ENCODE results near the gene FAM118B.
A peak's percentile ranks its signal among the peaks of the same experiment; 100 is the strongest.

The FAM118B gene

GRCh38 chr11:126263489-126263888, 51.9 kb downstream of the FAM118B start:
- H3K4me1 ChIP-seq, result peaks cover 11 to 19% (median 14%) of the 10 kb centered on the region in 10 experiments
- no peak overlapping the region for H3K27ac ChIP-seq
- no peaks in the 10 kb centered on the region for H3K27me3 ChIP-seq
- no peak overlapping the region for H3K4me3 ChIP-seq
- no peak overlapping the region for H3K4me2 ChIP-seq
- H3K9ac ChIP-seq, result no peak overlapping the region
- peaks cover 70 to 92% (median 82%) of the 10 kb centered on the region in 11 experiments for H3K36me3 ChIP-seq
- H4K20me1 ChIP-seq, result peaks cover 0 to 64% (median 35%) of the 10 kb centered on the region in 11 experiments; a peak in 16 of 22 replicates
- no peak for TF ChIP-seq Cebpa-rat (IDR thresholded peaks at IDR 0.05)
- H3K9me3 ChIP-seq (replicated peaks in 1 of 11), result no peaks in the 10 kb centered on the region

- no peak overlapping the region for H3K27ac ChIP-seq
- H3K9me3 ChIP-seq (replicated peaks in 1 of 11), result no peaks in the 10 kb centered on the region
- no peak overlapping the region for H3K4me3 ChIP-seq
- no peaks in the 10 kb centered on the region for H3K27me3 ChIP-seq
- no peak for TF ChIP-seq Cebpa-rat (IDR thresholded peaks at IDR 0.05)
- no peak overlapping the region for H3K4me2 ChIP-seq
- peaks cover 23 to 34% (median 25%) of the 10 kb centered on the region in 10 experiments for H3K4me1 ChIP-seq
- H4K20me1 ChIP-seq, result peaks cover 0 to 64% (median 34%) of the 10 kb centered on the region in 11 experiments; a peak in 16 of 22 replicates
- H3K9ac ChIP-seq, result no peak overlapping the region
- peaks cover 68 to 71% (median 69%) of the 10 kb centered on the region in 11 experiments for H3K36me3 ChIP-seq
Observed at GRCh38 chr11:126265811-126266210, 54.2 kb downstream of the FAM118B start.

GRCh38 chr11:126267650-126268049, 56.1 kb downstream of the FAM118B start:
- Histone ChIP-seq H3K9me3 (replicated peaks in 1 of 11) (no peaks in the 10 kb centered on the region), H3K4me1 (peaks cover 23 to 35% (median 27%) of the 10 kb centered on the region in 10 experiments), H3K4me3 (peak overlapping the region; percentile 72 to 96 (median 87)), H3K4me2 (peak overlapping the region; percentile 89 to 99 (median 97)), H3K9ac (peak overlapping the region; percentile 83 to 95 (median 91)), H4K20me1 (peaks cover 0 to 53% (median 25%) of the 10 kb centered on the region in 11 experiments; a peak in 16 of 22 replicates), H3K36me3 (peaks cover 55 to 71% (median 64%) of the 10 kb centered on the region in 11 experiments), H3K27me3 (no peaks in the 10 kb centered on the region), H3K27ac (peak overlapping the region; percentile 70 to 94 (median 91))
- no peak for TF ChIP-seq Cebpa-rat (IDR thresholded peaks at IDR 0.05)

DNA sequence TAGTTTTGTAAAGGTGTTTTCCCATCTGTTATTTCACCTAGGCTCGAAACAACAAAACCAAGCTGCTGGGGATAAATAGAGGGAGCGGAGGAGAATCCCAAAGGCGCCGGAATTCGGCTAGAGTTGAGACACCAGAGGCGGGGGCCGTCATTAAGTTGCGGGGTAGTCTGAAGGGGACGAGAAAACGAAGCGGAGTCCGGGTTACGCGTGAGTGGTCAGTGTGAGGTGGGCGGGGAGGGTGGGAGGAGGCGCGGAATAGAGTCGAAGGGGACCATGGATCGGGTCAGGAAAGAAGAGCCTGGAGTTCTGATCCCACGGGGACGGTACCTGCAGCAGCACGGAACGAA, 56.8 kb downstream of the FAM118B start:
- Histone ChIP-seq H3K9me3 (replicated peaks in 1 of 11) (no peaks in the 10 kb centered on the region), H4K20me1 (peaks cover 0 to 46% (median 18%) of the 10 kb centered on the region in 11 experiments; a peak in 16 of 22 replicates), H3K9ac (peak overlapping the region; percentile 83 to 95 (median 91)), H3K4me1 (peaks cover 23 to 35% (median 27%) of the 10 kb centered on the region in 10 experiments), H3K36me3 (peaks cover 55 to 71% (median 64%) of the 10 kb centered on the region in 11 experiments), H3K4me2 (peak overlapping the region; percentile 89 to 99 (median 97)), H3K27ac (peak overlapping the region; percentile 70 to 94 (median 91)), H3K27me3 (no peaks in the 10 kb centered on the region), H3K4me3 (peak overlapping the region; percentile 72 to 96 (median 87))
- TF ChIP-seq Cebpa-rat (IDR thresholded peaks at IDR 0.05), result no peak

- Histone ChIP-seq H3K4me1 (peaks cover 23 to 35% (median 27%) of the 10 kb centered on the region in 10 experiments), H3K36me3 (peaks cover 55 to 71% (median 64%) of the 10 kb centered on the region in 11 experiments), H3K27me3 (no peaks in the 10 kb centered on the region), H4K20me1 (peaks cover 0 to 40% (median 13%) of the 10 kb centered on the region in 11 experiments; a peak in 14 of 22 replicates), H3K27ac (peak within 1 kb of the TSS; percentile 79 to 94 (median 91)), H3K4me3 (peak within 1 kb of the TSS; percentile 72 to 96 (median 87)), H3K9ac (peak within 1 kb of the TSS; percentile 83 to 95 (median 91)), H3K4me2 (peak within 1 kb of the TSS; percentile 89 to 99 (median 97)), H3K9me3 (replicated peaks in 1 of 11) (no peaks in the 10 kb centered on the region)
- no peak for TF ChIP-seq Cebpa-rat (IDR thresholded peaks at IDR 0.05)
Observed at GRCh38 chr11:126268708-126269579, 57.4 kb downstream of the FAM118B start, which contains the start of the genes FOXRED1 and SRPRA. Gene FOXRED1, plus strand, starts transcription at chr11:126269154. Its CDS starts 53 bp downstream, at chr11:126269207. Gene SRPRA, minus strand, starts transcription at chr11:126268895. Its CDS starts 91 bp downstream, at chr11:126268804.

DNA sequence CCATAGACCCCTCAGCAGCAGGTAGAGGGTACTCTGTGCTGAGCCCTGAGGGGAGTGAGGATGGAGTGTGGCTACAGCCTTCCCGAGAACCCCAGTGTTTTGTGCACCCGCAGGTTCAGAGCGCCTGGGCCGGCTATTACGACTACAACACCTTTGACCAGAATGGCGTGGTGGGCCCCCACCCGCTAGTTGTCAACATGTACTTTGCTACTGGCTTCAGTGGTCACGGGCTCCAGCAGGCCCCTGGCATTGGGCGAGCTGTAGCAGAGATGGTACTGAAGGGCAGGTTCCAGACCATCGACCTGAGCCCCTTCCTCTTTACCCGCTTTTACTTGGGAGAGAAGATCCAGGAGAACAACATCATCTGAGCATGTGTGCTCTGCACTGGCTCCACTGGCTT, 65.7 kb downstream of the FAM118B start:
- Histone ChIP-seq H3K4me1 (peaks cover 26 to 32% (median 29%) of the 10 kb centered on the region in 10 experiments), H3K4me2 (no peak overlapping the region), H4K20me1 (no peaks in the 10 kb centered on the region), H3K4me3 (no peak overlapping the region), H3K27ac (no peak overlapping the region), H3K9ac (no peak overlapping the region), H3K27me3 (no peaks in the 10 kb centered on the region), H3K9me3 (replicated peaks in 1 of 11) (no peaks in the 10 kb centered on the region), H3K36me3 (peaks cover 50 to 77% (median 65%) of the 10 kb centered on the region in 11 experiments)
- no peak for TF ChIP-seq Cebpa-rat (IDR thresholded peaks at IDR 0.05)

GRCh38 chr11:126277780-126278179, 66.2 kb downstream of the FAM118B start:
- H3K27ac ChIP-seq, result no peak overlapping the region; a peak in 1 of 22 replicates
- H4K20me1 ChIP-seq, result no peaks in the 10 kb centered on the region
- no peak overlapping the region for H3K9ac ChIP-seq
- no peak for TF ChIP-seq Cebpa-rat (IDR thresholded peaks at IDR 0.05)
- H3K4me2 ChIP-seq, result no peak overlapping the region
- H3K4me1 ChIP-seq, result peaks cover 27 to 37% (median 31%) of the 10 kb centered on the region in 10 experiments
- peaks cover 46 to 72% (median 61%) of the 10 kb centered on the region in 11 experiments for H3K36me3 ChIP-seq
- H3K27me3 ChIP-seq, result no peaks in the 10 kb centered on the region
- H3K9me3 ChIP-seq (replicated peaks in 1 of 11), result no peaks in the 10 kb centered on the region
- H3K4me3 ChIP-seq, result no peak overlapping the region

DNA sequence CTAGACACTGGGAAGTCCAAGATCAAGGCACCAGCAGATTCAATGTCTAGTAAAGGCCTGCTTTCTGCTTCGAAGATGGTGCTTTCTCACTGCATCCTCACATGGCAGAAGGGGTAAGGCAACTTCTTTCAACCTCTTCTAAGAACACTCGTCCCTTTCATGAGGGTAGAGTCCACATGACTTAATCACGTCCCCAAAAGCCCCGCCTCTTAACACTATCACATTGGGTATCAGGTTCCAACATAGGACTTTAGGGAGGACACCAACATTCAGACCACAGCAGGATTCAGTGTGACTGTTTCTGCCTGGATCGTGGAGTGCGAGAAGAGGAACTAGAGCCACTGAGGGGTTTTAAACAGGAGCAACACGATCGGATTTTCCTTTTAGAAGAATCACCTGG, 67.6 kb downstream of the FAM118B start:
- peak overlapping the region in 1 of 11 experiments; percentile 77; a peak in 1 of 22 replicates for H3K27ac ChIP-seq
- no peaks in the 10 kb centered on the region for H3K27me3 ChIP-seq
- peaks cover 32 to 58% (median 47%) of the 10 kb centered on the region in 11 experiments for H3K36me3 ChIP-seq
- no peaks in the 10 kb centered on the region for H4K20me1 ChIP-seq
- no peak overlapping the region for H3K9ac ChIP-seq
- peaks cover 34 to 45% (median 41%) of the 10 kb centered on the region in 10 experiments for H3K4me1 ChIP-seq
- H3K9me3 ChIP-seq (replicated peaks in 1 of 11), result no peaks in the 10 kb centered on the region
- no peak overlapping the region for H3K4me2 ChIP-seq
- no peak overlapping the region for H3K4me3 ChIP-seq
- TF ChIP-seq Cebpa-rat (IDR thresholded peaks at IDR 0.05), result no peak

- H3K4me3 ChIP-seq, result peak overlapping the region in 3 of 10 experiments; percentile 4 to 39 (median 21); a peak in 2 of 20 replicates
Observed at GRCh38 chr11:126280595-126280994, 69.0 kb downstream of the FAM118B start.

More at GRCh38 chr11:126280595-126280994, 69.0 kb downstream of the FAM118B start:
- no peak for TF ChIP-seq Cebpa-rat (IDR thresholded peaks at IDR 0.05)
- no peaks in the 10 kb centered on the region for H3K9me3 ChIP-seq (replicated peaks in 1 of 11)
- peak overlapping the region; percentile 85 to 97 (median 93) for H3K4me2 ChIP-seq
- peak overlapping the region in 9 of 11 experiments; percentile 7 to 56 (median 36); a peak in 9 of 22 replicates for H3K9ac ChIP-seq
- H4K20me1 ChIP-seq, result 0 out of 22 replicates have a peak, but pooled peaks cover 0 to 5% (median 0%) of the 10 kb centered on the region in 11 experiments
- peak overlapping the region; percentile 47 to 78 (median 68); a peak in 21 of 22 replicates for H3K27ac ChIP-seq
- H3K4me1 ChIP-seq, result peaks cover 43 to 58% (median 49%) of the 10 kb centered on the region in 10 experiments
- H3K36me3 ChIP-seq, result peaks cover 18 to 44% (median 33%) of the 10 kb centered on the region in 11 experiments
- no peaks in the 10 kb centered on the region for H3K27me3 ChIP-seq

Measured in BLaER1 treated with 17β-estradiol and CSF1 and Interleukin-3, amounts not matched to agents 10 nM and 100 nM (cell line).